MG63 (cell line): ENCODE results near the gene LRG1. TPM values are rescaled to one million over a fixed set of nuclear protein-coding genes. Genes with fewer than 3 reads are reported as not detected.

Experiments
- DNase-seq: peaks from one replicate; pipeline ENCODE4 v3.0.0-alpha.2; 2020
- H3K27me3 ChIP-seq: fragments of 250-450 bp; sonication (Bioruptor Pico); 2 replicates; pipeline ENCODE4 v1.5.1; 2020; ENCODE audit warnings: mild to moderate bottlenecking, moderate library complexity
- H3K36me3 ChIP-seq: fragments of 250-450 bp; sonication (Bioruptor Pico); 2 replicates; pipeline ENCODE4 v1.5.1; 2020; ENCODE audit warnings: mild to moderate bottlenecking, moderate library complexity
- H3K4me3 ChIP-seq: fragments of 250-450 bp; sonication (Bioruptor Pico); 2 replicates; pipeline ENCODE4 v1.5.1; 2020; ENCODE audit warnings: mild to moderate bottlenecking, moderate library complexity
- H3K9me3 ChIP-seq: fragments of 250-450 bp; sonication (Bioruptor Pico); 2 replicates; pipeline ENCODE4 v1.5.1; 2020; ENCODE audit warnings: mild to moderate bottlenecking, moderate library complexity
- total RNA-seq: library from RNA; depleted of rRNA; stranded (reverse); fragments of >200 nt; shearing (Covaris generic); gene quantifications from 2 replicates; pipeline ENCODE4 v1.2.3, GENCODE V29; 2014; ENCODE audit warnings: low replicate concordance

LRG1 gene
- total RNA-seq, 1 experiment from 2014 or later: not detected

DNA sequence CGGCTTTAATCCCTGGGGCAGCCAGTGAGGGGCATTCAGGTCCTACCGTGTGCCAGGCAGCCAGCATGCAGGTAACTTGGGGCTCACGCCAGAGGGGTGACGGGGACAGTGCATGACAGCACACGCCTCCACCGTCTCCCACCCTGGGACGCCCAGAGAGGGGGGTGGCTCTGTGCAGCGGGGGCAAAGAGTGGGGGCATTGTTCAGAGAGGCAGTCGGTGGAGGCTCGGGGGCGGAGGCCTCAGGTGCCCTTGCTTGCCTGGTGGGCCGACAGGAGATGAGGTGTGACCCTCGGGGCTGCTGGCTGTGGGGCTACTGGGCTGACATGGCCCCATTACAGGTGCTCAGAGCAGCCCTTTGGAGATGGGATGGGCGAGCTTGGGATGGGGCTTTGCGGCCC lies 40.0 kb downstream of the LRG1 start:
- Histone ChIP-seq H3K9me3 (no peaks in the 10 kb centered on the region), H3K36me3 (no peaks in the 10 kb centered on the region), H3K27me3 (no peaks in the 10 kb centered on the region), H3K4me3 (no peak overlapping the region)
- no peak for DNase-seq

DNA sequence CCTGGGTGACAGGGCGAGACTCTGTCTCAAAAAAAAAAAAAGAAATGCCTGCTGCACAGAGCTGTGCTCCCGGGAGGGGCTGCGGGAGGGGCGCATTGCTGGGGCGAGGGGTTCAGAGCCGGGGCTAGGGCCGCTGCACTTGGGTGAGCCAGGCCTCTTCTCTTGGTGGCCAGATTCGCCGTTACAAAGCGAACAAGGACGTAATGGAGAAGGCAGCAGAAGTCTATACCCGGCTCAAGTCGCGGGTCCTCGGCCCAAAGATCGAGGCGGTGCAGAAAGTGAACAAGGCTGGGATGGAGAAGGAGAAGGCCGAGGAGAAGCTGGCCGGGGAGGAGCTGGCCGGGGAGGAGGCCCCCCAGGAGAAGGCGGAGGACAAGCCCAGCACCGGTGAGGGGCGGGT lies 40.5 kb downstream of the LRG1 start:
- H3K36me3 ChIP-seq: no peaks in the 10 kb centered on the region
- no peaks in the 10 kb centered on the region for H3K27me3 ChIP-seq
- no peak overlapping the region for H3K4me3 ChIP-seq
- no peaks in the 10 kb centered on the region for H3K9me3 ChIP-seq
- no peak for DNase-seq

DNA sequence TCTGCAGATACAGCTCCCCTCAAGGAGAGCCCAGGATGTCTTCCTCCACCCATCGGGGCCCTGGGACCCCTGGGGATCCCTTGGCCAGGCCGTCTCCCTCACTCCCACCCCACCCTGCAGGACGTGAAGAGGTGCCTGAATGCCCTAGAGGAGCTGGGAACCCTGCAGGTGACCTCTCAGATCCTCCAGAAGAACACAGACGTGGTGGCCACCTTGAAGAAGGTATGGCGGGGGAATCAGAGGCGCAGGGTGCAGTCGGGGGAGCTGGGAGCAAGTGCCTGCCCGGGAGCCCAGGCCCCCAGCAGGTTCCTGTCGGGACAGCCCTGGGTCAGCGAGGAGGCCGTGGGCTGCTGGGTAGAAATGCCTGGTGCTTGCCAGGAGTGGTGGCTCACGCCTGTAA lies 41.1 kb downstream of the LRG1 start:
- DNase-seq: no peak
- no peaks in the 10 kb centered on the region for H3K27me3 ChIP-seq
- H3K36me3 ChIP-seq: no peaks in the 10 kb centered on the region
- no peak overlapping the region for H3K4me3 ChIP-seq
- H3K9me3 ChIP-seq: no peaks in the 10 kb centered on the region

DNA sequence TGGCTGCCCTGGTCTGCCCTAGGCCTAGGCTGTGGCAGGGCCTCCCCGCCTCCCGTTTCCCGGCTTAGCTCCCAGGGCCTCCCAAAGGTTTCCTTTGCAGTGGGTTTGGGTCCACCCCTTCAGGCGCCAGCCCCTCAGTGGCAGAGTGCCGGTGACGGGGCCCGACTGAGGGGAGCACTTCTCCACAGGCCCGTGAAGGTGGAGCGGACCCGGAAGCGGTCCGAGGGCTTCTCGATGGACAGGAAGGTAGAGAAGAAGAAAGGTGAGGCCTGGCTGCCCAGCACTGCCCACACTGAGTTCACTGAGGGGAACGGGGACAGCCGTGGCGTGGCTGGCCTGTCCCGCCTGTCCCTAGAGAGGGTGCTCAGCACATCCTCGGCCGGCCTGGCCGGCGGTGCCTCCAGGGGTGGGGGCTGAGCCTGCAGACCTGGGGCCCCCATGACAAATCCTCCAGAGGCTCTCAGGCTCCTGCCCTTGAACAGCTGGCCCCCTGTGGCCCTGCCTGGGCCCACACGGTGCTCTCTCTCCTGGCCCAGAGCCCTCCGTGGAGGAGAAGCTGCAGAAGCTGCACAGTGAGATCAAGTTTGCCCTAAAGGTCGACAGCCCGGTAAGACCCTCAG lies 42.0 kb downstream of the LRG1 start:
- Histone ChIP-seq H3K27me3 (no peaks in the 10 kb centered on the region), H3K4me3 (no peak overlapping the region), H3K9me3 (no peaks in the 10 kb centered on the region), H3K36me3 (no peaks in the 10 kb centered on the region)
- no peak for DNase-seq

DNA sequence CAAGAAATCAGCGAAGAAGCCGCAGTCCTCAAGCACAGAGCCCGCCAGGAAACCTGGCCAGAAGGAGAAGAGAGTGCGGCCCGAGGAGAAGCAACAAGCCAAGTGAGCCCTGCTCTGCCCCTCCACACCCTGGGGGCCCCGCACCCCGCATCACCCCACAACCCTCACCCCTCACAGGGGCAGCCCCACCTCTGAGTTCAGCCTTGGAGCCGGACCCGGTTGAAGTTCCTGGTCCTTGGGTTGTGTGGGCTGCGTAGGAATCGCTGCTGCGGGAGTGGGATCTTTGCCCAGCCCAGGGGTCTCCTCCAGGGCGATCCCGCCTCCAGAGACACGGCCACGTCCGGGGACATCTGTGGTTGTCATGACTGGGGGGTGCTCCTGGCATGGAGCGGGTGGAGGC lies 43.5 kb downstream of the LRG1 start:
- Histone ChIP-seq H3K9me3 (no peaks in the 10 kb centered on the region), H3K27me3 (no peaks in the 10 kb centered on the region), H3K4me3 (no peak overlapping the region), H3K36me3 (no peaks in the 10 kb centered on the region; the same call in 1 of the 2 replicates)
- DNase-seq: no peak

DNA sequence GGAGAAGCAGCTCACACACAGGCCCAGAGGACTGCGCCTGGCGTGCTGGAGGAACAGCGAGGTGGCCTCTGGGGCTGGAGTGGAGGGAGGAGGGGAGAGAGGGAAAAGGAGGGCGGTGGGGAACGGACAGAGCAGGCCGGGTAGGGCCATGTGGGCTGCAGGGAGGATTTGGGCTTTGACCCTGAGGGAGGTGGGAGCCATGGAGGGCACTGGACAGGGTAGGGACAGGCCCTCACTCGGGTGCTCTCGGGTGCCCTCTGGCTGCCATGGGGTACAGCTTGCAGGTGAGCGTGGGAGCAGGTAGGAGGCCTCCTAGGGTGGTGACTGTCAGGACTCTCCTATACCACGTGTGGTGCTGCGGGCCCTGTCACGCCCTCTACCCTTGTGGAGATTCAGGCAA lies 44.4 kb downstream of the LRG1 start:
- Histone ChIP-seq H3K9me3 (no peaks in the 10 kb centered on the region), H3K36me3 (no peaks in the 10 kb centered on the region; the same call in 1 of the 2 replicates), H3K27me3 (no peaks in the 10 kb centered on the region), H3K4me3 (no peak overlapping the region)
- no peak for DNase-seq

DNA sequence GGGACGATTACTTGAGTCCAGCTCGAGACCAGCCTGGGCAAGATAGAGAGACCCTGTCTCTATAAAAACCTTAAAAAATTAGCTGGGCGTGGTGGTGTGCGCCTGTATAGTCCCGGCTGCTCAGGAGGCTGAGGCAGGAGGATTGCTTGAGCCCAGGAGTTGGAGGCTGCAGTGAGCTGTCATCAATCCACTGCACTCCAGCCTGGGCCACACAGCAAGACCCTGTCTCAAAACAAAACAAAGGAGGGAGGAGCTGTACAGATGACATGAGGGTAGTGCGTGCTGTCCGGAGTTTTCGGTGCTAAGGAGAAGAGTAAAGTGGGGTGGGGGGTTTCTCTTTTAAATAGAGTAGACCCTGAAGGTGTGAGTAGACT lies 45.2 kb downstream of the LRG1 start:
- Histone ChIP-seq H3K36me3 (no peaks in the 10 kb centered on the region; the same call in 1 of the 2 replicates), H3K4me3 (no peak overlapping the region), H3K27me3 (no peaks in the 10 kb centered on the region), H3K9me3 (no peaks in the 10 kb centered on the region)
- no peak for DNase-seq

DNA sequence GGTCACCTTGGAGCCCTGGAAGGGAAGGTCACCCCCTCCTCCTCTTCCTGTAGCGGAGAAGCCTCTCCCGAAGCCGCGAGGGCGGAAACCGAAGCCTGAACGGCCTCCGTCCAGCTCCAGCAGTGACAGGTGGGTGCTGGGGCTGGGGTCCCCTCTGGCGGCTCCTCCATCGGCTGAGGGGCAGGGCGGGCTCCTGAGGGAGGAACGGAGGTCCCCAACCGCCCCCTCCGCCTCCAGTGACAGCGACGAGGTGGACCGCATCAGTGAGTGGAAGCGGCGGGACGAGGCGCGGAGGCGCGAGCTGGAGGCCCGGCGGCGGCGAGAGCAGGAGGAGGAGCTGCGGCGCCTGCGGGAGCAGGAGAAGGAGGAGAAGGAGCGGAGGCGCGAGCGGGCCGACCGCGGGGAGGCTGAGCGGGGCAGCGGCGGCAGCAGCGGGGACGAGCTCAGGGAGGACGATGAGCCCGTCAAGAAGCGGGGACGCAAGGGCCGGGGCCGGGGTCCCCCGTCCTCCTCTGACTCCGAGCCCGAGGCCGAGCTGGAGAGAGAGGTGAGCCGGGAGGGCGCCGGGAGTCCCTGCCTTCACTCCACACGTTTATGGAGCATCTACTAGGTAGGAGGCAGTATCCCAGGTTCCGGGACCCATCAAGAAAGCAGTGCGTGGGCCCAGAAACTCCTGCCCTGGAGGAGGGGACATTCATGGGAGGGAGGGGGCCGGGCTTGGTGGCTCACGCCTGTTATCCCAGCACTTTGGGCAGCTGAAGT lies 45.7 kb downstream of the LRG1 start:
- H3K36me3 ChIP-seq: no peaks in the 10 kb centered on the region; the same call in 1 of the 2 replicates
- no peak for DNase-seq
- H3K27me3 ChIP-seq: no peaks in the 10 kb centered on the region
- no peaks in the 10 kb centered on the region for H3K9me3 ChIP-seq
- H3K4me3 ChIP-seq: no peak overlapping the region

DNA sequence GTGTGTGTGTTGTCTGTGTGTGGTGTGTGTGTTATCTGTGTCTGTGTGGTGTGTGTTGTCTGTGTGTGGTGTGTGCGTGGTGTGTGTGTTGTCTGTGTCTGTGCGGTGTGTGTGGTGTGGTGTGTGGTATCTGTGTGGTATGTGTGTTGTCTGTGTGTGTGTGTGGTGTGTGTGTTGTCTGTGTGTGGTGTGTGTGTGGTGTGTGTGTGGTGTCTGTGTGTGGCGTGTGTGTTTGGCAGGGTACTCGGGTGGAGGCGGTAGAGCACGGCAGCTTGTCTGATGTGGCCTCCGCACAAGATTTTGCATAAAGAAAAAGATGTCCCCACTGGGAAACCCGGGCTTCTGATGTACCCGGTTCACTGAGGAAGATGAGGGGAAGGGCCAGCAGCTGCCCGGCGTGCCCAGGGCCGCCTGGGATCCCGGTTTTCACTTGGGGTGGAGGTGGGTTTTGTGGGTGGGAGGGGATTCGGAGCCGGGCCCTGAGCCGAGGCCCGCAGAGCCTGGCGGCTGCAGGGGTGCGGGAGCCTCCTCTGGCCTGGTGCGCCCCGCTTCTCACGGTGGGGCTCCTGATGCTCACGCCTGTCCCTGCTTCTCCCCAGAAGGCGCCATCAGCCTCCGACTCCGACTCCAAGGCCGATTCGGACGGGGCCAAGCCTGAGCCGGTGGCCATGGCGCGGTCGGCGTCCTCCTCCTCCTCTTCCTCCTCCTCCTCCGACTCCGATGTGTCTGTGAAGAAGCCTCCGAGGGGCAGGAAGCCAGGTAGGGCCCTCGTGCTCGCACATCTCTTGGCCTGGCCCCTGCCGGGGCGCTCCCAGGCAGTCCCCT lies 46.5 kb downstream of the LRG1 start:
- no peaks in the 10 kb centered on the region; the same call in 1 of the 2 replicates for H3K36me3 ChIP-seq
- DNase-seq: no peak

DNA sequence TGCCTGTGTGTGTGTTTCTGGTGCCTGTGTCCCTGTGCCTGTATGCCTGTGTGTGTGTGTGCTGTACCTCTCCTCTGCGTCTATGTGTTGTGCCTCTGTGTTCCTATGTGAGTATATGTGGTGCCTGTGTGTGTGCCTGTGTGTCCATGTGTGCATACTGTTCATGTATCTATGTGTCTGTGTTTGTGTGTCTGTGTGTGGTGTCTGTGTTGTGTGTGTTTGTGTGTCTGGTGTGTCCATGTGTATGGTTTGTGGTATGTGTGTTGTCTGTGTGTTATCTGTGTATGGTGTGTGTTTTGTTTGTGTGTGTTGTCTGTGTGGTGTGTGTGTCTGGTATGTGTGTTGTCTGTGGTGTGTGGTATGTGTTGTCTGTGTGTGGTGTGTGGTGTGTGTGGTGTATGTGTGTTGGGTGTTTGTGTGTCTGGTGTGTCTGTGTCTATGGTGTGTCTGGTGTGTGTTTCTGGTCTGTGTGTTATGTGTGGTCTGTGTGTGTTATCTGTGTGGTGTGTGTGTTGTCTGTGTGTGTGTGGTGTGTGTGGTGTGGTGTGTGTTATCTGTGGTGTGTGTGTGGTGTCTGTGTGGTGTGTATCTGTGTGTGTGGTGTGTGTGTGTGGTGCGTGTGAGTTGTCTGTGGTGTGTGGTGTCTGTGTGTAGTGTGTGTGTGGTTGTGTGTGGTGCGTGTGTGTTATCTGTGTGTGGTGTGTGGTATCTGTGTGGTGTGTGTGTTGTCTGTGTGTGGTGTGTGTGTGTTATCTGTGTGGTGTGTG lies 47.3 kb downstream of the LRG1 start:
- no peaks in the 10 kb centered on the region; the same call in 1 of the 2 replicates for H3K36me3 ChIP-seq
- no peaks in the 10 kb centered on the region for H3K9me3 ChIP-seq

More for the DNA sequence above, 46.5 kb downstream of the LRG1 start:
- no peak overlapping the region for H3K4me3 ChIP-seq
- no peaks in the 10 kb centered on the region for H3K27me3 ChIP-seq
- no peaks in the 10 kb centered on the region for H3K9me3 ChIP-seq

DNA sequence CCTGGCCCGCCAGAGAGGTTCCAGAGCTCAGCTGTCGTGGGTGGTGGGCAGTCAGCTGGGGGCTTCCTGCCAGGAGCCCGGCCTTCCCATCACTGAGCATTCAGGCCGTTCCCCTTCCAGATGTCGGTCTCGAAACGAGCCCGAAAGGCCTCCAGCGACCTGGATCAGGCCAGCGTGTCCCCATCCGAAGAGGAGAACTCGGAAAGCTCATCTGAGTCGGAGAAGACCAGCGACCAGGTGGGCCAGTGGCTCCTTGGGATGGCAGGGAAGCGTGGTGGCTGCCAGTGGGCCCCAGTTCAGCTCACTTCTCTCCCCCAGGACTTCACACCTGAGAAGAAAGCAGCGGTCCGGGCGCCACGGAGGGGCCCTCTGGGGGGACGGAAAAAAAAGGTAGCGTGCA lies 48.4 kb downstream of the LRG1 start:
- DNase-seq: no peak
- H3K27me3 ChIP-seq: no peaks in the 10 kb centered on the region
- no peaks in the 10 kb centered on the region; the same call in 1 of the 2 replicates for H3K36me3 ChIP-seq
- H3K9me3 ChIP-seq: no peaks in the 10 kb centered on the region
- no peak overlapping the region for H3K4me3 ChIP-seq

More for the DNA sequence above, 47.3 kb downstream of the LRG1 start:
- DNase-seq: no peak
- H3K4me3 ChIP-seq: no peak overlapping the region
- no peaks in the 10 kb centered on the region for H3K27me3 ChIP-seq

DNA sequence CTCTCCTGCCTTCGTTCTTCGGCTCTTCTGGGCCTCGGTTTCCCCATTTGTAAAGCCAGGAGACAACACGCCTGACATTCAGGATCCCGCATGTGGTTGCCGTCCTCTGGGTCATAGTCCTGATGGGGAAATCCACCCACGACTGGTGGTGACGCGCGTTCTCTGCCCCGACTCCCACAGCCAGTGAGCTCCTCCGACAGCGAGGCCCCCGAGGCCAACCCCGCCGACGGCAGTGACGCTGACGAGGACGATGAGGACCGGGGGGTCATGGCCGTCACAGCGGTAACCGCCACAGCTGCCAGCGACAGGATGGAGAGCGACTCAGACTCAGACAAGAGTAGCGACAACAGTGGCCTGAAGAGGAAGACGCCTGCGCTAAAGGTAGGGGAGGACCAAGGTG lies 51.3 kb downstream of the LRG1 start:
- DNase-seq: no peak
- no peaks in the 10 kb centered on the region for H3K27me3 ChIP-seq
- no peaks in the 10 kb centered on the region; the same call in 1 of the 2 replicates for H3K36me3 ChIP-seq
- H3K4me3 ChIP-seq: no peak overlapping the region
- no peaks in the 10 kb centered on the region for H3K9me3 ChIP-seq

DNA sequence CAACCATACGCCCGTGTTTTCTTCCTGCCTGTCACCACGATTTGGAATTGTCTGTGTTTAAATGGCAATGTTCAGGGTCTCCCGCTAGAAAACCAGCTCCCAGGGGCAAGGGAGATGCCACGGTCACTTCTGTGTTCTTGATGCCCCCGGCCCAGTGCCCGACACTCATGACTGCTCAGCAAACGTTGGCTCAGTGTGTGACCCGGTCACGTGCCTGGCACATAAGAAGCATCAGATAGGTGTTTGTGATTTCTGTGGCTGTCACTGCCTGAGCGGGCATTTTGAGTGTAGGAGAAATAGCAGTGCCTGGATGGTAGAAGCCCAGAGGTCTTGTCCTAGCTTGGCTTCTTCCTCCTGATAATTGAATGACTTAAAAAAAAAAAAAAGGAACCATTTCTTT lies 52.3 kb downstream of the LRG1 start:
- no peaks in the 10 kb centered on the region; the same call in 1 of the 2 replicates for H3K36me3 ChIP-seq
- H3K4me3 ChIP-seq: no peak overlapping the region
- no peaks in the 10 kb centered on the region for H3K9me3 ChIP-seq
- no peak for DNase-seq
- H3K27me3 ChIP-seq: no peaks in the 10 kb centered on the region
